Neural cell (in vitro differentiated cells): ENCODE measurements around the gene ACTL10.

Experiments
- EP300 ChIP-seq: fragments of 450-650 bp; conservative IDR thresholded peaks from 2 replicates; pipeline ENCODE4 v1.6.1; 2014; ENCODE audit warnings: antibody characterized with exemption, mild to moderate bottlenecking, moderate library complexity; ENCODE audit not compliant: poor library complexity, severe bottlenecking
- EZH2 ChIP-seq: fragments of 200-600, 300-800 bp; shearing (Covaris generic), sonication (generic); IDR thresholded peaks from 2 replicates; pipeline ENCODE4 v1.6.1; 2014; ENCODE audit warnings: antibody characterized with exemption, low read length, borderline replicate concordance, mild to moderate bottlenecking; ENCODE audit not compliant: insufficient read depth, poor library complexity, severe bottlenecking
- MXI1 ChIP-seq: fragments of 450-650 bp; conservative IDR thresholded peaks from 2 replicates; pipeline ENCODE4 v1.6.1; 2014; ENCODE audit warnings: antibody characterized with exemption, mild to moderate bottlenecking; ENCODE audit not compliant: poor library complexity, severe bottlenecking
- POLR2AphosphoS5 ChIP-seq: IDR thresholded peaks from 2 replicates; pipeline ENCODE4 v1.6.1; 2012
- SMC3 ChIP-seq: fragments of 450-650 bp; conservative IDR thresholded peaks from 2 replicates; pipeline ENCODE4 v1.6.1; 2014; ENCODE audit warnings: antibody characterized with exemption, mild to moderate bottlenecking, moderate library complexity; ENCODE audit not compliant: poor library complexity
- TAF1 ChIP-seq: IDR thresholded peaks from 2 replicates; pipeline ENCODE4 v1.6.1; 2012; ENCODE audit warnings: low read depth
- TF ChIP-seq, protein P1 (sequence below): fragments of 450-650 bp; IDR thresholded peaks from 2 replicates; pipeline ENCODE4 v1.5.1; 2014; ENCODE audit warnings: antibody characterized with exemption, mild to moderate bottlenecking, moderate library complexity; ENCODE audit not compliant: poor library complexity, severe bottlenecking
- TF ChIP-seq, protein P2 (sequence below): IDR thresholded peaks from 2 replicates; pipeline ENCODE4 v1.6.1; 2012; ENCODE audit warnings: borderline replicate concordance

DNA sequence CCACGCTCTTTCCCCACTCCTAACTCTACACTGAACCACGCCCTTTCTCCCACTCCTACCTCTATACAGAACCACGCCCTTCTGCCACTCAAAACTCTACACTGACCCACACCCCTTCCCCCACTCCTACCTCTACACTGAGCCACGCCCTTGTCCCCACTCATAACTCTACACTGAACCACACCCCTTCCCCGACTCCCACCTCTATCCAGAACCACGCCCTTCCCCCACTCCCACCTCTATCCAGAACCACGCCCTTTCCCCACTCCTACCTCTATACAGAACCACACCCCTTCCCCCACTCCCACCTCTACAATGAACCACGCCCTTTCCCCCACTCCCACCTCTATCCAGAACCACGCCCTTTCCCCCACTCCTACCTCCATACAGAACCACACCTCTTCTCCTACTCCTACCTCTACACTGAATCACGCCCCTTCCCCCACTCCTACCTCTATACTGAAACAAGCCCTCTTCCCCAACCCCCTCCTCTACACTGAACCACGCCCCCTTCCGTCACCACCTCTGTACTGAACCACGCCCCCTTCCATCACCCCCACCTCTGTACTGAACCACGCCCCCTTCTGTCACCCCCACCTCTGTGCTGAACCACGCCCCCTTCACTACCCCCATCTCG, 43.3 kb downstream of the ACTL10 start:
- TF ChIP-seq POLR2AphosphoS5, result no peak
- TF ChIP-seq TAF1, result no peak
- TF ChIP-seq, protein P1, sequence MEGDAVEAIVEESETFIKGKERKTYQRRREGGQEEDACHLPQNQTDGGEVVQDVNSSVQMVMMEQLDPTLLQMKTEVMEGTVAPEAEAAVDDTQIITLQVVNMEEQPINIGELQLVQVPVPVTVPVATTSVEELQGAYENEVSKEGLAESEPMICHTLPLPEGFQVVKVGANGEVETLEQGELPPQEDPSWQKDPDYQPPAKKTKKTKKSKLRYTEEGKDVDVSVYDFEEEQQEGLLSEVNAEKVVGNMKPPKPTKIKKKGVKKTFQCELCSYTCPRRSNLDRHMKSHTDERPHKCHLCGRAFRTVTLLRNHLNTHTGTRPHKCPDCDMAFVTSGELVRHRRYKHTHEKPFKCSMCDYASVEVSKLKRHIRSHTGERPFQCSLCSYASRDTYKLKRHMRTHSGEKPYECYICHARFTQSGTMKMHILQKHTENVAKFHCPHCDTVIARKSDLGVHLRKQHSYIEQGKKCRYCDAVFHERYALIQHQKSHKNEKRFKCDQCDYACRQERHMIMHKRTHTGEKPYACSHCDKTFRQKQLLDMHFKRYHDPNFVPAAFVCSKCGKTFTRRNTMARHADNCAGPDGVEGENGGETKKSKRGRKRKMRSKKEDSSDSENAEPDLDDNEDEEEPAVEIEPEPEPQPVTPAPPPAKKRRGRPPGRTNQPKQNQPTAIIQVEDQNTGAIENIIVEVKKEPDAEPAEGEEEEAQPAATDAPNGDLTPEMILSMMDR, result no peak
- no peak for TF ChIP-seq EZH2
- no peak for TF ChIP-seq EP300
- no peak for TF ChIP-seq MXI1
- TF ChIP-seq, protein P2, sequence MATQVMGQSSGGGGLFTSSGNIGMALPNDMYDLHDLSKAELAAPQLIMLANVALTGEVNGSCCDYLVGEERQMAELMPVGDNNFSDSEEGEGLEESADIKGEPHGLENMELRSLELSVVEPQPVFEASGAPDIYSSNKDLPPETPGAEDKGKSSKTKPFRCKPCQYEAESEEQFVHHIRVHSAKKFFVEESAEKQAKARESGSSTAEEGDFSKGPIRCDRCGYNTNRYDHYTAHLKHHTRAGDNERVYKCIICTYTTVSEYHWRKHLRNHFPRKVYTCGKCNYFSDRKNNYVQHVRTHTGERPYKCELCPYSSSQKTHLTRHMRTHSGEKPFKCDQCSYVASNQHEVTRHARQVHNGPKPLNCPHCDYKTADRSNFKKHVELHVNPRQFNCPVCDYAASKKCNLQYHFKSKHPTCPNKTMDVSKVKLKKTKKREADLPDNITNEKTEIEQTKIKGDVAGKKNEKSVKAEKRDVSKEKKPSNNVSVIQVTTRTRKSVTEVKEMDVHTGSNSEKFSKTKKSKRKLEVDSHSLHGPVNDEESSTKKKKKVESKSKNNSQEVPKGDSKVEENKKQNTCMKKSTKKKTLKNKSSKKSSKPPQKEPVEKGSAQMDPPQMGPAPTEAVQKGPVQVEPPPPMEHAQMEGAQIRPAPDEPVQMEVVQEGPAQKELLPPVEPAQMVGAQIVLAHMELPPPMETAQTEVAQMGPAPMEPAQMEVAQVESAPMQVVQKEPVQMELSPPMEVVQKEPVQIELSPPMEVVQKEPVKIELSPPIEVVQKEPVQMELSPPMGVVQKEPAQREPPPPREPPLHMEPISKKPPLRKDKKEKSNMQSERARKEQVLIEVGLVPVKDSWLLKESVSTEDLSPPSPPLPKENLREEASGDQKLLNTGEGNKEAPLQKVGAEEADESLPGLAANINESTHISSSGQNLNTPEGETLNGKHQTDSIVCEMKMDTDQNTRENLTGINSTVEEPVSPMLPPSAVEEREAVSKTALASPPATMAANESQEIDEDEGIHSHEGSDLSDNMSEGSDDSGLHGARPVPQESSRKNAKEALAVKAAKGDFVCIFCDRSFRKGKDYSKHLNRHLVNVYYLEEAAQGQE, result no peak
- TF ChIP-seq SMC3, result no peak
